SK-N-SH (cell line): Measurements from ENCODE around the gene GCNT2. TPM values are rescaled to one million over a fixed set of nuclear protein-coding genes. Genes with fewer than 3 reads are reported as not detected.

Experiments
- CTCF ChIA-PET: fragments of 300-600, 350-600 bp; formaldehyde crosslinking; extraction: SDS; loops from one replicate; lab custom pipeline; 2021; lab: Yijun Ruan, JAX
- POLR2A ChIA-PET: fragments of 350-600 bp; sonication (Branson Sonifier 250); formaldehyde crosslinking; extraction: SDS; loops from one replicate; lab custom pipeline; 2020; ENCODE audit warnings: antibody characterized with exemption, inconsistent platforms; lab: Yijun Ruan, JAX
- DNase-seq: peaks from one replicate; pipeline ENCODE4 v3.0.0; 2012
- H2AFZ ChIP-seq: fragments of 200-600 bp; sonication (generic); 2 replicates; pipeline ENCODE4 v1.8.1; 2016; ENCODE audit warnings: antibody characterized with exemption, mild to moderate bottlenecking, low read depth
- H3F3A ChIP-seq: fragments of 200-600 bp; sonication (generic); replicated peaks from 2 replicates; pipeline ENCODE3; 2016; ENCODE audit warnings: antibody characterized with exemption, mild to moderate bottlenecking; ENCODE audit not compliant: insufficient read depth
- H3K27ac ChIP-seq, 2 experiments: fragments of 200-500 bp in 1 of 2; fragments of 200-600 bp in 1 of 2; sonication (Bioruptor generic) in 1 of 2; sonication (generic), shearing (Covaris generic) in 1 of 2; 2 replicates each; pipeline versions ENCODE4 v1.5.1 to v1.6.1; 2014 to 2016; ENCODE audit warnings: low read depth in 2 of 2, inconsistent platforms in 1 of 2, low read length in 1 of 2, mild to moderate bottlenecking in 1 of 2, mixed read lengths in 1 of 2
- H3K27me3 ChIP-seq: fragments of 200-600 bp; sonication (generic), shearing (Covaris generic); 2 replicates; pipeline ENCODE4 v1.6.1; 2016; ENCODE audit warnings: mixed run types; ENCODE audit not compliant: insufficient read depth
- H3K36me3 ChIP-seq, 2 experiments: fragments of 200-500 bp in 1 of 2; fragments of 200-600 bp in 1 of 2; sonication (Bioruptor generic) in 1 of 2; sonication (generic) in 1 of 2; replicated peaks in 1 of 2; 2 replicates each; pipeline versions ENCODE3 to v1.5.1; 2014 to 2016; ENCODE audit warnings: low read length in 1 of 2, mild to moderate bottlenecking in 1 of 2; ENCODE audit not compliant: insufficient read depth in 2 of 2, control insufficient read depth in 1 of 2
- H3K4me1 ChIP-seq, 2 experiments: fragments of 200-500 bp in 1 of 2; fragments of 200-600 bp in 1 of 2; sonication (Bioruptor generic) in 1 of 2; sonication (generic), shearing (Covaris generic) in 1 of 2; 2 replicates each; pipeline versions ENCODE4 v1.5.1 to v1.6.1; 2014 to 2016; ENCODE audit warnings: low read depth in 1 of 2, low read length in 1 of 2, mixed run types in 1 of 2; ENCODE audit not compliant: insufficient read depth in 2 of 2, control insufficient read depth in 1 of 2
- H3K4me2 ChIP-seq: fragments of 200-600 bp; sonication (generic), shearing (Covaris generic); 2 replicates; pipeline ENCODE4 v1.6.1; 2017; ENCODE audit warnings: mixed run types
- H3K4me3 ChIP-seq, 2 experiments: fragments of 200-500 bp in 1 of 2; fragments of 200-600 bp in 1 of 2; sonication (Bioruptor generic) in 1 of 2; sonication (generic), shearing (Covaris generic) in 1 of 2; 2 replicates each; pipeline versions ENCODE4 v1.5.1 to v1.8.1; 2014 to 2016; ENCODE audit warnings: low read depth in 2 of 2, inconsistent platforms in 1 of 2, low read length in 1 of 2, mild to moderate bottlenecking in 1 of 2, mixed read lengths in 1 of 2, moderate library complexity in 1 of 2
- H3K79me2 ChIP-seq: fragments of 200-600 bp; sonication (generic); 2 replicates; pipeline ENCODE4 v1.8.1; 2017; ENCODE audit warnings: mild to moderate bottlenecking; ENCODE audit not compliant: insufficient read depth
- H3K9ac ChIP-seq: fragments of 200-600 bp; sonication (generic); 2 replicates; pipeline ENCODE4 v1.6.1; 2017; ENCODE audit warnings: mixed run types
- H3K9me2 ChIP-seq: fragments of 200-600 bp; sonication (generic); 2 replicates; pipeline ENCODE4 v1.6.1; 2017; ENCODE audit warnings: mixed run types
- H3K9me3 ChIP-seq: fragments of 200-600 bp; sonication (generic); 2 replicates; pipeline ENCODE4 v1.6.1; 2017; ENCODE audit warnings: mixed run types, mild to moderate bottlenecking, moderate library complexity
- H4K20me1 ChIP-seq: fragments of 200-600 bp; sonication (generic); 2 replicates; pipeline ENCODE4 v1.6.1; 2017; ENCODE audit warnings: mild to moderate bottlenecking, mixed run types; ENCODE audit not compliant: insufficient read depth
- CHD2 ChIP-seq: fragments of 150-350 bp; IDR thresholded peaks from 2 replicates; pipeline ENCODE4 v1.6.1; 2018; ENCODE audit warnings: low read length; ENCODE audit not compliant: partially characterized antibody
- EP300 ChIP-seq, 2 experiments: IDR thresholded peaks; 2 replicates each; pipeline versions ENCODE4 v1.4.0 to v1.6.1; 2012; ENCODE audit warnings: borderline replicate concordance in 1 of 2, low read depth in 1 of 2, low read length in 1 of 2
- EZH2phosphoT487 ChIP-seq: fragments of 200-600 bp; sonication (generic); IDR thresholded peaks from 2 replicates; pipeline ENCODE4 v1.6.1; 2017; ENCODE audit warnings: low read depth, mixed run types, mild to moderate bottlenecking, antibody characterized with exemption, moderate library complexity, borderline replicate concordance
- FOSL2 ChIP-seq: IDR thresholded peaks from 2 replicates; pipeline ENCODE4 v1.4.0; 2012; ENCODE audit warnings: low read depth, mild to moderate bottlenecking, moderate library complexity, borderline replicate concordance
- FOXJ3 ChIP-seq: sonication (generic); formaldehyde crosslinking; IDR thresholded peaks from 2 replicates; pipeline ENCODE4 v1.5.1; 2020; ENCODE audit warnings: mild to moderate bottlenecking, missing genetic modification reagents
- FOXM1 ChIP-seq: IDR thresholded peaks from 2 replicates; pipeline ENCODE4 v1.4.0; 2012; ENCODE audit warnings: low read depth, mild to moderate bottlenecking
- GATA2 ChIP-seq: sonication (generic); formaldehyde crosslinking; IDR thresholded peaks from 2 replicates; pipeline ENCODE4 v1.5.0; 2020; ENCODE audit warnings: mild to moderate bottlenecking, missing genetic modification reagents
- IRF3 ChIP-seq: fragments of 150-350 bp; IDR thresholded peaks from 2 replicates; pipeline ENCODE4 v1.6.1; 2016; ENCODE audit warnings: mild to moderate bottlenecking, low read depth, low read length
- JUND ChIP-seq: IDR thresholded peaks from 2 replicates; pipeline ENCODE4 v1.4.0; 2012
- MEF2A ChIP-seq: IDR thresholded peaks from 2 replicates; pipeline ENCODE4 v1.4.0; 2012; ENCODE audit warnings: low read depth, borderline replicate concordance
- MXI1 ChIP-seq: IDR thresholded peaks from 2 replicates; pipeline ENCODE4 v1.6.1; 2012; ENCODE audit warnings: mild to moderate bottlenecking, low read depth, low read length, improper control_type of control experiment
- PBX3 ChIP-seq: IDR thresholded peaks from 2 replicates; pipeline ENCODE4; 2012
- POLR2AphosphoS5 ChIP-seq: IDR thresholded peaks from 2 replicates; pipeline ENCODE4 v1.6.1; 2012; ENCODE audit warnings: low read depth, low read length
- RXRA ChIP-seq: IDR thresholded peaks from 2 replicates; pipeline ENCODE4 v1.4.0; 2012; ENCODE audit warnings: low read depth, mild to moderate bottlenecking, borderline replicate concordance
- TEAD4 ChIP-seq: IDR thresholded peaks from 2 replicates; pipeline ENCODE4 v1.4.0; 2012; ENCODE audit warnings: mild to moderate bottlenecking, borderline replicate concordance; ENCODE audit not compliant: insufficient read depth
- USF2 ChIP-seq: fragments of 150-350 bp; IDR thresholded peaks from 2 replicates; pipeline ENCODE4 v1.6.1; 2017; ENCODE audit warnings: antibody characterized with exemption, low read length, low read depth, borderline replicate concordance
- YY1 ChIP-seq: IDR thresholded peaks from 2 replicates; pipeline ENCODE4 v1.4.0; 2012; ENCODE audit warnings: low read depth, mild to moderate bottlenecking
- WGBS: methylation state at CpG from one replicate; pipeline ENCODE4 v1.1.6; 2017; ENCODE audit warnings: low lambda C conversion rate; 5-methylcytosine and 5-hydroxymethylcytosine counted together
- polyA plus RNA-seq, 3 experiments: library from polyadenylated mRNA; depleted of rRNA; stranded (reverse); fragments of >200 nt; gene quantifications; 2 replicates each; pipeline ENCODE4 v1.2.3, GENCODE V29; 2012

The GCNT2 gene
- polyA plus RNA-seq, 1 of the 3 experiments (the other 2 are of a cell fraction), result 0.13 TPM

GRCh38 chr6:10621847-10622246 lies 100.7 kb downstream of the GCNT2 start:
- no peak for DNase-seq
- H3F3A ChIP-seq, result no peaks in the 10 kb centered on the region
- no peaks in the 10 kb centered on the region for H3K79me2 ChIP-seq
- no peaks in the 10 kb centered on the region for H3K4me1 ChIP-seq
- H3K9me2 ChIP-seq, result no peaks in the 10 kb centered on the region
- H3K27ac ChIP-seq, result no peak overlapping the region
- no peaks in the 10 kb centered on the region for H4K20me1 ChIP-seq
- no peak overlapping the region for H3K4me3 ChIP-seq
- ChIA-PET POLR2A (no interaction called here), CTCF (interaction anchor here (1.0 kb wide), 1 partner anchor 24 kb away, joined by 3 read pairs; no protein-coding TSS in a partner anchor)
- H2AFZ ChIP-seq, result no peak overlapping the region
- no peak for TF ChIP-seq IRF3
- no peak for TF ChIP-seq EZH2phosphoT487
- no peak for TF ChIP-seq PBX3
- no peak for TF ChIP-seq MXI1
- TF ChIP-seq CHD2, result no peak
- no peak for TF ChIP-seq TEAD4
- no peak for TF ChIP-seq EP300 (IDR thresholded peaks at IDR 0.05; ENCODE audit: borderline replicate concordance in 1 of 2, low read depth in 1 of 2, low read length in 1 of 2)
- no peak for TF ChIP-seq GATA2 (CRISPR knock-in tag)
- no peak for TF ChIP-seq JUND
- TF ChIP-seq FOXM1, result no peak
- no peak for TF ChIP-seq POLR2AphosphoS5
- TF ChIP-seq USF2, result no peak
- TF ChIP-seq YY1, result no peak
- no peak for TF ChIP-seq MEF2A
- H3K4me2 ChIP-seq, result no peak overlapping the region
- H3K9ac ChIP-seq, result no peak overlapping the region
- H3K9me3 ChIP-seq, result no peaks in the 10 kb centered on the region
- H3K36me3 ChIP-seq, result no peaks in the 10 kb centered on the region
- no peaks in the 10 kb centered on the region for H3K27me3 ChIP-seq
- 90% methylated on average over 4 of the region's 4 CpGs for WGBS

- CTCF ChIA-PET, result interaction anchor here (1.0 kb wide), 1 partner anchor 14 kb away, joined by 3 read pairs; no protein-coding TSS in a partner anchor
- DNase-seq, result no peak
- no peak overlapping the region for H2AFZ ChIP-seq
- TF ChIP-seq FOSL2 (no peak), RXRA (no peak), FOXJ3 (CRISPR knock-in tag) (no peak)
- WGBS, result 77% methylated on average over 5 of the region's 5 CpGs
- H3K79me2 ChIP-seq, result no peaks in the 10 kb centered on the region
- H3K9me3 ChIP-seq, result no peaks in the 10 kb centered on the region
- no peaks in the 10 kb centered on the region for H3K4me1 ChIP-seq
- no peaks in the 10 kb centered on the region for H3K27me3 ChIP-seq
- no peak overlapping the region for H3K9ac ChIP-seq
- H3K4me2 ChIP-seq, result no peak overlapping the region
- H3K27ac ChIP-seq, result no peak overlapping the region
- POLR2A ChIA-PET, result no interaction called here
- H3F3A ChIP-seq, result no peaks in the 10 kb centered on the region
- no peaks in the 10 kb centered on the region for H4K20me1 ChIP-seq
- H3K4me3 ChIP-seq, result no peak overlapping the region
- H3K36me3 ChIP-seq, result no peaks in the 10 kb centered on the region
- no peaks in the 10 kb centered on the region for H3K9me2 ChIP-seq
These were observed 103.7 kb downstream of the GCNT2 start for GRCh38 chr6:10624836-10625235.
